A549 (cell line): ENCODE results near the gene PIK3CD.

ENCODE experiments used
- BHLHE40 ChIP-seq: IDR thresholded peaks from 2 replicates; pipeline ENCODE4 v1.6.1; 2012; ENCODE audit warnings: low read depth, low read length, inconsistent platforms
- CEBPB ChIP-seq, 2 experiments: fragments of >200 bp in 1 of 2; sonication (Bioruptor Twin) in 1 of 2; formaldehyde crosslinking in 1 of 2; IDR thresholded peaks; 2 replicates each; pipeline ENCODE4 v1.6.1; 2012 to 2016
- JUNB ChIP-seq: fragments of >200 bp; sonication (Bioruptor Twin); formaldehyde crosslinking; IDR thresholded peaks from 2 replicates; pipeline ENCODE4 v1.6.1; 2016
- KDM1A ChIP-seq: fragments of 200-600 bp; sonication (generic); IDR thresholded peaks from 2 replicates; pipeline ENCODE4 v1.6.1; 2016; ENCODE audit warnings: low read depth, mild to moderate bottlenecking
- MAZ ChIP-seq: fragments of 150-350 bp; IDR thresholded peaks from 2 replicates; pipeline ENCODE4 v1.6.1; 2014; ENCODE audit warnings: antibody characterized with exemption, low read depth, low read length, borderline replicate concordance
- NR3C1 ChIP-seq: fragments of >200 bp; sonication (Bioruptor Twin); formaldehyde crosslinking; IDR thresholded peaks from 3 replicates; pipeline ENCODE4 v1.6.1; 2017
- POLR2AphosphoS2 ChIP-seq: conservative IDR thresholded peaks from 2 replicates; pipeline ENCODE4 v1.6.1; 2012; ENCODE audit warnings: low read length, improper control_type of control experiment, inconsistent platforms
- RCOR1 ChIP-seq: fragments of 150-350 bp; IDR thresholded peaks from 2 replicates; pipeline ENCODE4 v1.6.1; 2014; ENCODE audit warnings: antibody characterized with exemption, low read length, low read depth
- SMC3 ChIP-seq: fragments of >200 bp; sonication (Bioruptor Twin); formaldehyde crosslinking; IDR thresholded peaks from 3 replicates; pipeline ENCODE4 v1.6.1; 2018; ENCODE audit warnings: inconsistent platforms
- TF ChIP-seq, protein P1 (sequence below): IDR thresholded peaks from 2 replicates; pipeline ENCODE4 v1.6.1; 2012
- TF ChIP-seq, protein P2 (sequence below): fragments of >200 bp; sonication (Bioruptor Twin); formaldehyde crosslinking; IDR thresholded peaks from 3 replicates; pipeline ENCODE4 v1.5.1; 2016
- TF ChIP-seq, protein P3 (sequence below): fragments of 200-600 bp; sonication (generic); IDR thresholded peaks from 2 replicates; pipeline ENCODE4 v1.6.1; 2016; ENCODE audit warnings: antibody characterized with exemption, mild to moderate bottlenecking, moderate library complexity

DNA sequence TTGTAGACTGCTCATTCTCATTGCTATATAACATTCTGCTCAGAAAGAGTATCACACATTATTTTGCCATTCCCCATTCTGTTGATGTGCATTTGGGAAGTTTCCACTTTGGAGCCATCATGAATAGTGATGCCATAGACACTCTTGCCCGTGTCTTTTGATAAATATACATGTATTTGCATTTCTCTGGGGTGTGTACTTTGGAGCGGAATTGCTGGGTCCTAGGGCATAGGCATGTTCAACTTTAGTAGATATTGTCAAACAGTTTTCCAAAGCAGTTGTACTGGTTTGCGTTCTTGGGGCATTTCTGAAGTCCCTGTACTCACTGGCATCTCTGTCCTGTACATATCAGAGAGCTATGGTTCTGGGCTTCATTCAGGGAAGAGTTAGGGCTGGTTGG, 52.1 kb downstream of the PIK3CD start:
- TF ChIP-seq CEBPB (IDR thresholded peaks at IDR 0.05) = no peak
- TF ChIP-seq KDM1A = no peak
- no peak for TF ChIP-seq JUNB
- TF ChIP-seq, protein P1, sequence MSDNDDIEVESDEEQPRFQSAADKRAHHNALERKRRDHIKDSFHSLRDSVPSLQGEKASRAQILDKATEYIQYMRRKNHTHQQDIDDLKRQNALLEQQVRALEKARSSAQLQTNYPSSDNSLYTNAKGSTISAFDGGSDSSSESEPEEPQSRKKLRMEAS = no peak
- TF ChIP-seq, protein P2, sequence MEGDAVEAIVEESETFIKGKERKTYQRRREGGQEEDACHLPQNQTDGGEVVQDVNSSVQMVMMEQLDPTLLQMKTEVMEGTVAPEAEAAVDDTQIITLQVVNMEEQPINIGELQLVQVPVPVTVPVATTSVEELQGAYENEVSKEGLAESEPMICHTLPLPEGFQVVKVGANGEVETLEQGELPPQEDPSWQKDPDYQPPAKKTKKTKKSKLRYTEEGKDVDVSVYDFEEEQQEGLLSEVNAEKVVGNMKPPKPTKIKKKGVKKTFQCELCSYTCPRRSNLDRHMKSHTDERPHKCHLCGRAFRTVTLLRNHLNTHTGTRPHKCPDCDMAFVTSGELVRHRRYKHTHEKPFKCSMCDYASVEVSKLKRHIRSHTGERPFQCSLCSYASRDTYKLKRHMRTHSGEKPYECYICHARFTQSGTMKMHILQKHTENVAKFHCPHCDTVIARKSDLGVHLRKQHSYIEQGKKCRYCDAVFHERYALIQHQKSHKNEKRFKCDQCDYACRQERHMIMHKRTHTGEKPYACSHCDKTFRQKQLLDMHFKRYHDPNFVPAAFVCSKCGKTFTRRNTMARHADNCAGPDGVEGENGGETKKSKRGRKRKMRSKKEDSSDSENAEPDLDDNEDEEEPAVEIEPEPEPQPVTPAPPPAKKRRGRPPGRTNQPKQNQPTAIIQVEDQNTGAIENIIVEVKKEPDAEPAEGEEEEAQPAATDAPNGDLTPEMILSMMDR = no peak
- TF ChIP-seq RCOR1 = no peak
- TF ChIP-seq MAZ = no peak
- TF ChIP-seq POLR2AphosphoS2 = no peak
- no peak for TF ChIP-seq BHLHE40
- TF ChIP-seq, protein P3, sequence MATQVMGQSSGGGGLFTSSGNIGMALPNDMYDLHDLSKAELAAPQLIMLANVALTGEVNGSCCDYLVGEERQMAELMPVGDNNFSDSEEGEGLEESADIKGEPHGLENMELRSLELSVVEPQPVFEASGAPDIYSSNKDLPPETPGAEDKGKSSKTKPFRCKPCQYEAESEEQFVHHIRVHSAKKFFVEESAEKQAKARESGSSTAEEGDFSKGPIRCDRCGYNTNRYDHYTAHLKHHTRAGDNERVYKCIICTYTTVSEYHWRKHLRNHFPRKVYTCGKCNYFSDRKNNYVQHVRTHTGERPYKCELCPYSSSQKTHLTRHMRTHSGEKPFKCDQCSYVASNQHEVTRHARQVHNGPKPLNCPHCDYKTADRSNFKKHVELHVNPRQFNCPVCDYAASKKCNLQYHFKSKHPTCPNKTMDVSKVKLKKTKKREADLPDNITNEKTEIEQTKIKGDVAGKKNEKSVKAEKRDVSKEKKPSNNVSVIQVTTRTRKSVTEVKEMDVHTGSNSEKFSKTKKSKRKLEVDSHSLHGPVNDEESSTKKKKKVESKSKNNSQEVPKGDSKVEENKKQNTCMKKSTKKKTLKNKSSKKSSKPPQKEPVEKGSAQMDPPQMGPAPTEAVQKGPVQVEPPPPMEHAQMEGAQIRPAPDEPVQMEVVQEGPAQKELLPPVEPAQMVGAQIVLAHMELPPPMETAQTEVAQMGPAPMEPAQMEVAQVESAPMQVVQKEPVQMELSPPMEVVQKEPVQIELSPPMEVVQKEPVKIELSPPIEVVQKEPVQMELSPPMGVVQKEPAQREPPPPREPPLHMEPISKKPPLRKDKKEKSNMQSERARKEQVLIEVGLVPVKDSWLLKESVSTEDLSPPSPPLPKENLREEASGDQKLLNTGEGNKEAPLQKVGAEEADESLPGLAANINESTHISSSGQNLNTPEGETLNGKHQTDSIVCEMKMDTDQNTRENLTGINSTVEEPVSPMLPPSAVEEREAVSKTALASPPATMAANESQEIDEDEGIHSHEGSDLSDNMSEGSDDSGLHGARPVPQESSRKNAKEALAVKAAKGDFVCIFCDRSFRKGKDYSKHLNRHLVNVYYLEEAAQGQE = no peak
- TF ChIP-seq NR3C1 = no peak
- no peak for TF ChIP-seq SMC3
